T-cell (primary cell): ENCODE data around the gene CCNE1. TPM values are rescaled to one million over a fixed set of nuclear protein-coding genes. Genes with fewer than 3 reads are reported as not detected.

ENCODE experiments used
- ATAC-seq, 4 experiments: fragments of 200-7000 bp in 3 of 4; fragments of 150-1000 bp in 1 of 4; cut with Tn5 transposase; replicated peaks in 1 of 4; 1 replicate in 3 of 4; 2 replicates in 1 of 4; pipeline ENCODE4 v1.10.0; 2021; ENCODE audit warnings: moderate library complexity in 3 of 4, mild to moderate bottlenecking in 2 of 4, moderate number of reproducible peaks in 1 of 4
- CTCF ChIA-PET, 2 donors: fragments of 300-600 bp; sonication (Branson Sonifier 250); formaldehyde crosslinking; loops; one replicate each; lab custom pipeline; 2022; ENCODE audit warnings: antibody characterized with exemption in 2 of 2; lab: Charles Lee
- POLR2A ChIA-PET, 2 donors: fragments of 300-600 bp; sonication (Branson Sonifier 250); formaldehyde crosslinking; loops; one replicate each; lab custom pipeline; 2022; ENCODE audit warnings: antibody characterized with exemption in 2 of 2; lab: Charles Lee
- DNase-seq, 35 experiments: peaks; one replicate each; pipeline versions ENCODE4 v3.0.0 to v3.0.0-alpha.2; 2013 to 2023
- H3K27ac ChIP-seq: one replicate; pipeline ENCODE4 v1.5.1; 2013; ENCODE audit warnings: low read length
- H3K27me3 ChIP-seq, 2 experiments: replicated peaks in 1 of 2; 1 replicate in 1 of 2; 2 replicates in 1 of 2; pipeline versions ENCODE4 v1.6.1 to v1.7.0; 2013; ENCODE audit warnings: low read length in 1 of 2, mixed read lengths in 1 of 2; ENCODE audit not compliant: control insufficient read depth in 2 of 2, insufficient read depth in 2 of 2; ENCODE audit errors: extremely low read depth in 1 of 2
- H3K36me3 ChIP-seq, 2 donors: 1 replicate in 1 of 2; 2 replicates in 1 of 2; pipeline versions ENCODE4 v1.6.1 to v1.7.0; 2013; ENCODE audit warnings: low read length in 1 of 2; ENCODE audit not compliant: control insufficient read depth in 2 of 2, insufficient read depth in 1 of 2; ENCODE audit errors: extremely low read depth in 1 of 2
- H3K4me1 ChIP-seq, 2 experiments: 1 replicate in 1 of 2; 2 replicates in 1 of 2; pipeline versions ENCODE4 v1.6.1 to v1.7.0; 2013; ENCODE audit warnings: low read length in 2 of 2, mixed read lengths in 1 of 2; ENCODE audit not compliant: insufficient read depth in 2 of 2, control insufficient read depth in 1 of 2; ENCODE audit errors: extremely low read depth in 1 of 2
- H3K4me3 ChIP-seq, 2 donors: 1 replicate in 1 of 2; 2 replicates in 1 of 2; pipeline versions ENCODE4 v1.5.1 to v1.7.0; 2013; ENCODE audit warnings: mild to moderate bottlenecking in 2 of 2, low read length in 1 of 2, moderate library complexity in 1 of 2; ENCODE audit not compliant: control insufficient read depth in 1 of 2; ENCODE audit errors: extremely low read depth in 1 of 2
- H3K9me3 ChIP-seq: 2 replicates; pipeline ENCODE4 v1.7.0; 2013
- H3K27ac Mint-ChIP-seq, 2 donors: one replicate each; pipeline ENCODE4 v1.8.0; 2020 to 2021; ENCODE audit warnings: mild to moderate bottlenecking in 2 of 2, mixed read lengths in 2 of 2
- H3K27me3 Mint-ChIP-seq, 2 donors: one replicate each; pipeline ENCODE4 v1.8.0; 2021 to 2022; ENCODE audit warnings: mixed read lengths in 2 of 2
- H3K36me3 Mint-ChIP-seq: one replicate; pipeline ENCODE4 v1.8.0; 2021; ENCODE audit warnings: mixed read lengths
- H3K4me1 Mint-ChIP-seq, 3 donors: one replicate each; pipeline ENCODE4 v1.8.0; 2020 to 2022; ENCODE audit warnings: mixed read lengths in 3 of 3, mild to moderate bottlenecking in 1 of 3
- H3K4me3 Mint-ChIP-seq, 3 donors: one replicate each; pipeline ENCODE4 v1.8.0; 2020 to 2022; ENCODE audit warnings: mild to moderate bottlenecking in 3 of 3, mixed read lengths in 3 of 3, moderate library complexity in 3 of 3
- H3K9me3 Mint-ChIP-seq, 3 donors: one replicate each; pipeline ENCODE4 v1.8.0; 2020 to 2022; ENCODE audit warnings: mixed read lengths in 3 of 3
- WGBS: methylation state at CpG from one replicate; pipeline ENCODE4 v1.1.5; 2013; ENCODE audit warnings: missing lambda C conversion rate; ENCODE audit not compliant: insufficient coverage; 5-methylcytosine and 5-hydroxymethylcytosine counted together
- total RNA-seq, 35 experiments: library from RNA in 6 of 35; stranded (reverse) in 6 of 35; fragments of 120-200 nt in 1 of 35; gene quantifications; one replicate each; pipeline versions ENCODE4 v1.2.1 to v1.2.4 and lab custom pipeline; 2013 to 2026

The CCNE1 gene
- total RNA-seq, 5 donors from 2014 or later (not counting 1 experiment from before 2014, with no cell fraction given) = 4.1 to 10.1 (median 6.0) TPM

DNA sequence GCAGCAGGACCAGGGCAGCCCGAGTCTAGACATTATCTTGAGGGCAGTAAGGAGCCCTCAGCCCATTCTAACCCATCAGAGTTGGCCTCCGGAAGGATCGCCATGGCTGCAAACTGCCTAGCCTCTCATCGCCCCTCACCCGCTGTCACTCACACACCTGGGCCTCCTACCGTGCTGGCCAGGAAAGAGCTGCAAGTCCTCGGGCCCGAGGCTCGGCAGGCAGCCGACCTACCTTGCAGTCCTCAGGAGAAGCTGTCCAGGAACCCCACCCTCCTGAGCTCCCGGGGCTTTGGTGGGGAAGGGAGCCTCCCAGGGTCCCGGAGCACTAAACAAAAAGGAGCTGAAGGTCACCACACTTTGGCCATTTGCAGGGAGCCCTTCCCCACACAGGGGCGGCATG lies 46.8 kb downstream of the CCNE1 start:
- Histone ChIP-seq H3K27me3 (peaks cover 0 to 37% of the 10 kb centered on the region in 2 experiments), H3K4me1 (peaks cover 0 to 7% of the 10 kb centered on the region in 2 experiments), H3K36me3 (no peaks in the 10 kb centered on the region), H3K4me3 (no peak overlapping the region), H3K27ac (no peak overlapping the region), H3K9me3 (no peaks in the 10 kb centered on the region)
- CTCF ChIA-PET = interaction anchor here (0.5 to 2.0 kb wide), 14 partner anchors 10 to 1381 kb away, joined by 3 to 8 read pairs (median 4); no protein-coding TSS in a partner anchor
- WGBS = 51% methylated on average over 7 of the region's 13 CpGs
- no peak overlapping the region for H3K4me3 Mint-ChIP-seq
- H3K27ac Mint-ChIP-seq = no peak overlapping the region
- H3K27me3 Mint-ChIP-seq = peaks cover 10 to 22% of the 10 kb centered on the region in 2 donors
- ATAC-seq (no peak), DNase-seq (no peak)
- peaks cover 0 to 7% (median 2%) of the 10 kb centered on the region in 3 donors for H3K4me1 Mint-ChIP-seq
- POLR2A ChIA-PET = interaction anchor here in 1 of 2 donors (0.5 kb wide), 1 partner anchor 130 kb away, joined by 3 read pairs; no protein-coding TSS in a partner anchor
- H3K36me3 Mint-ChIP-seq = no peaks in the 10 kb centered on the region
- H3K9me3 Mint-ChIP-seq = no peaks in the 10 kb centered on the region

DNA sequence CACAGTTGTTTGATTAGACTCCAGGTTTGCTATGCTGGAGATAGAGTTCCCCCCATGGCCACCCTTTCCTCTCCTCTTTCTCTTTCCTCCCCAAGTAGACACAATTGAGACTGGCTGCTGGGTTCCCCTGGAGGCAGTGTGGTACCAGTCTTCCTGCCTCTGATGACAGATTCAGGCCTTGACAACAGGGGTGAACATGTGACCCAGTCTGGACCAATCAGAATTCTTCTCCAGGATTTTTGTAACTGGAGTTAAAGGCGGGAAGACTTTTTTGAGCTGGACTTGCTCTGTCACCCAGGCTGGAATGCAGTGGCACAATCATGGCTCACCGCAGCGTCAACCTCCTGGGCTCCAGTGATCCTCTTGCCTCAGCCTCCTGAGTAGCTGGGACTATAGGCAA lies 48.7 kb downstream of the CCNE1 start:
- ChIA-PET POLR2A (no interaction called here), CTCF (interaction anchor here (0.6 to 0.8 kb wide), 5 partner anchors 12 to 257 kb away, joined by 3 to 4 read pairs (median 4); no protein-coding TSS in a partner anchor)
- H3K27me3 Mint-ChIP-seq = peaks cover 10 to 19% of the 10 kb centered on the region in 2 donors

DNA sequence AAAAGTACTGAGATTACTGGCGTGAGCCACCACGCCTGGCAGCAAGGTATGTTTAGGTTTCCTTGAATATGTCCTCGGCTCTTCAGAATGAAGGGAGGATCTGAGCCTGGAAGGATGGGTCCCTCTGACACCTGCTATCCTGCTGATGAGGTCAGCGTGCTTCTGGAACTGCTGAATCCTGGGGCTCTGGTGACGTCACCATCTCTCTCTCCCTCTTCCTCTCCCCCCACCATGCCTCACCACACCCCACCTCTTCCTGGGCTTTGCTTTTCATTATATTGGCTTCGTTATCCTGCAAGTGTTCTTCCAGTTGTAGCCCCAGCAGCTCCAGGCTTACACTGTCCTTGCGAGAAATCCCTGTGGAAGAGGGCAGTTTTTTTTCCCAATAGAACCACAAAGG lies 49.8 kb downstream of the CCNE1 start:
- Mint-ChIP-seq H3K4me1 (peaks cover 0 to 7% (median 2%) of the 10 kb centered on the region in 3 donors), H3K27ac (no peak overlapping the region), H3K9me3 (peaks cover 0 to 4% (median under 1%) of the 10 kb centered on the region in 3 donors), H3K27me3 (peaks cover 10 to 19% of the 10 kb centered on the region in 2 donors), H3K36me3 (no peaks in the 10 kb centered on the region), H3K4me3 (no peak overlapping the region)
- CTCF ChIA-PET = interaction anchor here in 1 of 2 donors (0.7 kb wide), 1 partner anchor 453 kb away, joined by 5 read pairs; no protein-coding TSS in a partner anchor
- H3K27ac ChIP-seq = no peak overlapping the region
- H3K9me3 ChIP-seq = no peaks in the 10 kb centered on the region
- WGBS = 78% methylated on average over 4 of the region's 7 CpGs
- H3K4me1 ChIP-seq = peaks cover 0 to 7% of the 10 kb centered on the region in 2 experiments
- H3K4me3 ChIP-seq = no peak overlapping the region
- H3K27me3 ChIP-seq = peaks cover 0 to 36% of the 10 kb centered on the region in 2 experiments
- DNase-seq (no peak), ATAC-seq (no peak)
- H3K36me3 ChIP-seq = no peaks in the 10 kb centered on the region
- POLR2A ChIA-PET = no interaction called here

More for the DNA sequence above, 48.7 kb downstream of the CCNE1 start:
- ATAC-seq = peak in 2 of 4 experiments; percentile 35 to 42
- no peaks in the 10 kb centered on the region for H3K36me3 ChIP-seq
- no peaks in the 10 kb centered on the region for H3K36me3 Mint-ChIP-seq
- peaks cover 0 to 7% of the 10 kb centered on the region in 2 experiments for H3K4me1 ChIP-seq
- H3K9me3 Mint-ChIP-seq = no peaks in the 10 kb centered on the region
- no peak overlapping the region for H3K4me3 ChIP-seq
- no peak overlapping the region for H3K4me3 Mint-ChIP-seq
- DNase-seq = no peak
- peaks cover 0 to 36% of the 10 kb centered on the region in 2 experiments for H3K27me3 ChIP-seq
- H3K27ac ChIP-seq = no peak overlapping the region
- no peak overlapping the region for H3K27ac Mint-ChIP-seq
- WGBS = 100% methylated on average over 3 of the region's 3 CpGs
- H3K9me3 ChIP-seq = no peaks in the 10 kb centered on the region
- peaks cover 0 to 7% (median 2%) of the 10 kb centered on the region in 3 donors for H3K4me1 Mint-ChIP-seq

DNA sequence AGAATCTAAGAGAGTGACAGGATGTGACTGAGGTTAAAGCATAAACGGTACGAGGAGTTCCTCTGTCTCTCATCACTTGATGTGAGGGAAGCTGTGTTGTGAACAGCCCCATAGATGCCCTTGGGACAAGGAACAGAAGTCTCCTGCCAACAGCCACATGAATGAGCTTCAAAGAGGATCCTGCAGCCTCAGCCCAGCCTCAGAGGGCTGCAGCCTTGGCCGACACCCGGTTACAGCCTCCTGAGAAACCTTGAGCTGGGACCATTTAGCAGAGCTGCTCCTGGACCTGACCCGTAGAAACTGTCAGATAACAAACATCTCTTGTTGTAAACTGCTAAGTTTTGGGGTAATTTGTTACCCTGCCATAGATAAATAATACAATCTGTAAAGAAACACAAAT lies 54.2 kb downstream of the CCNE1 start:
- Mint-ChIP-seq H3K27ac (no peak overlapping the region), H3K9me3 (peaks cover 0 to 15% (median 7%) of the 10 kb centered on the region in 3 donors)

DNA sequence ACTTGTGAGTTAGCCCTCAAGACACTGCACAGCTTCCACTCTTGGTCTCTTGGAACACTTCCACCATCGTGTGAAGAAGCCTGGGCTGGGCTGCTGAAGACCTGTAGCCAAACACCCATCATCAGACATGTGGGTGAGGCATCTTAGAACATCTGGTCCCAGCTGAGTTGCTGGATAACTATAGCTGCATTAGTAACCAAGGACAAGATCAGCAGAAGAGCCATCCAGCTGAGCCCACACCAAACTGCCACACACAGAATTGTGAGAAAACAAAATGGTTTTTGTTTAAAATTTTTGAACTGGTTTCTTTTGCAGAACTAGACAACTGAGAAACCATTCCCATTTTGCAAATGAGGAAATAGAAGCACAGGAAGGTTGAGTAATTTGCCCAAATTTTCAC lies 56.2 kb downstream of the CCNE1 start:
- CTCF ChIA-PET = interaction anchor here (0.7 to 1.0 kb wide), 3 partner anchors 9 to 643 kb away, joined by 4 read pairs; no protein-coding TSS in a partner anchor
- peaks cover 4 to 12% (median 10%) of the 10 kb centered on the region in 3 donors for H3K4me1 Mint-ChIP-seq
- H3K4me3 ChIP-seq = no peak overlapping the region
- DNase-seq (no peak), ATAC-seq (no peak)
- H3K27ac ChIP-seq = no peak overlapping the region
- POLR2A ChIA-PET = no interaction called here
- H3K27me3 ChIP-seq = peaks cover 2 to 28% of the 10 kb centered on the region in 2 experiments
- peaks cover 0 to 15% (median 7%) of the 10 kb centered on the region in 3 donors for H3K9me3 Mint-ChIP-seq
- H3K9me3 ChIP-seq = no peaks in the 10 kb centered on the region
- H3K36me3 Mint-ChIP-seq = no peaks in the 10 kb centered on the region
- H3K36me3 ChIP-seq = no peaks in the 10 kb centered on the region
- WGBS = 100% methylated on average over 1 of the region's 1 CpG
- H3K4me1 ChIP-seq = peaks cover 0 to 10% of the 10 kb centered on the region in 2 experiments
- no peak overlapping the region for H3K27ac Mint-ChIP-seq
- no peak overlapping the region for H3K4me3 Mint-ChIP-seq
- peaks cover 4 to 16% of the 10 kb centered on the region in 2 donors for H3K27me3 Mint-ChIP-seq

More for the DNA sequence above, 54.2 kb downstream of the CCNE1 start:
- Mint-ChIP-seq H3K36me3 (no peaks in the 10 kb centered on the region), H3K27me3 (peaks cover 11 to 14% of the 10 kb centered on the region in 2 donors), H3K4me3 (no peak overlapping the region), H3K4me1 (no peaks in the 10 kb centered on the region)
- ATAC-seq (no peak), DNase-seq (no peak)
- no peaks in the 10 kb centered on the region for H3K36me3 ChIP-seq
- POLR2A ChIA-PET = no interaction called here
- WGBS = 61% methylated on average over 3 of the region's 5 CpGs
- CTCF ChIA-PET = no interaction called here
- peaks cover 2 to 17% of the 10 kb centered on the region in 2 experiments for H3K27me3 ChIP-seq
- no peaks in the 10 kb centered on the region for H3K9me3 ChIP-seq
- H3K4me3 ChIP-seq = no peak overlapping the region
- no peaks in the 10 kb centered on the region for H3K4me1 ChIP-seq
- no peak overlapping the region for H3K27ac ChIP-seq

DNA sequence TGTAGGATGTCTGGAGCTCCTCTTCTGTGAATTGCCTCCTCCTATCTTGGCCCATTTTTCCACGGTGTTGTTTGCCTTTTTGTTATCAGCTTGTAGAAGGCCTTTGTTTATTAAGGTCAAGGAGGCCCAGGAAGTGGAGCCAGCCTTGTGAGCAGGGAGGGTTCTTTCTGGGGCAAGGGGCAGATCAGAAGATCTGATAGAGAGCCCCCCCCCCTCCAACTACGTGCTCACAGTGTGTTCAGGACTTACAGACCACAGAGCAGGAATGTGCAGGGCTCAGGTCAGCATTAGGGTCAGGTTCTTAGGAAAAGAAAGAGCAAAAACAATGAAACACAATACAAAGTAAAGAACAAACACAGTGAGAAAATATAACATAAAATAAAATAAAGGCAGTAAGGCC lies 59.4 kb downstream of the CCNE1 start:
- no peaks in the 10 kb centered on the region for H3K9me3 ChIP-seq
- H3K27ac ChIP-seq = no peak overlapping the region
- no peaks in the 10 kb centered on the region for H3K36me3 ChIP-seq
- Mint-ChIP-seq H3K4me3 (peak overlapping the region in 1 of 3 donors; percentile 7), H3K27ac (no peak overlapping the region), H3K36me3 (no peaks in the 10 kb centered on the region), H3K4me1 (peaks cover 7 to 14% (median 11%) of the 10 kb centered on the region in 3 donors), H3K9me3 (peaks cover 0 to 15% (median 7%) of the 10 kb centered on the region in 3 donors), H3K27me3 (peaks cover 7 to 22% of the 10 kb centered on the region in 2 donors)
- WGBS = no CpG with 5 or more reads among the region's 2 CpGs
- ATAC-seq (no peak), DNase-seq (no peak)
- peaks cover 0 to 18% of the 10 kb centered on the region in 2 experiments for H3K4me1 ChIP-seq
- H3K27me3 ChIP-seq = peaks cover 2 to 41% of the 10 kb centered on the region in 2 experiments
- H3K4me3 ChIP-seq = no peak overlapping the region
- ChIA-PET CTCF (interaction anchor here (0.6 to 2.3 kb wide), 8 partner anchors 25 to 160 kb away, joined by 3 to 20 read pairs (median 4); no protein-coding TSS in a partner anchor), POLR2A (no interaction called here)
